Ishikawa (cell line): ENCODE measurements around the gene SLC35G6.
A peak's percentile ranks its signal among the peaks of the same experiment; 100 is the strongest.

ENCODE experiments used
- CEBPB ChIP-seq: IDR thresholded peaks from 2 replicates; pipeline ENCODE4 v1.6.1; 2012
- CREB1 ChIP-seq: IDR thresholded peaks from 2 replicates; pipeline ENCODE4 v1.6.1; 2012; ENCODE audit warnings: low read depth
- EGR1 ChIP-seq: IDR thresholded peaks from 2 replicates; pipeline ENCODE4 v1.6.1; 2012
- EP300 ChIP-seq: IDR thresholded peaks from 2 replicates; pipeline ENCODE4 v1.6.1; 2012; ENCODE audit warnings: borderline replicate concordance
- FOXM1 ChIP-seq: IDR thresholded peaks from 2 replicates; pipeline ENCODE4 v1.6.1; 2012; ENCODE audit warnings: low read depth, borderline replicate concordance
- NFIC ChIP-seq: IDR thresholded peaks from 2 replicates; pipeline ENCODE4 v1.6.1; 2012
- RAD21 ChIP-seq: IDR thresholded peaks from 2 replicates; pipeline ENCODE4 v1.6.1; 2012; ENCODE audit warnings: low read depth
- TAF1 ChIP-seq: IDR thresholded peaks from 2 replicates; pipeline ENCODE4 v1.6.1; 2012; ENCODE audit warnings: low read depth, mild to moderate bottlenecking
- TCF12 ChIP-seq: IDR thresholded peaks from 2 replicates; pipeline ENCODE4 v1.6.1; 2012; ENCODE audit warnings: low read depth
- TEAD4 ChIP-seq: IDR thresholded peaks from 2 replicates; pipeline ENCODE4 v1.6.1; 2012
- USF1 ChIP-seq: IDR thresholded peaks from 2 replicates; pipeline ENCODE4 v1.6.1; 2012
- YY1 ChIP-seq: IDR thresholded peaks from 2 replicates; pipeline ENCODE4 v1.6.1; 2012; ENCODE audit warnings: low read depth
- ZBTB7A ChIP-seq: IDR thresholded peaks from 2 replicates; pipeline ENCODE4 v1.6.1; 2012; ENCODE audit warnings: low read depth
- TF ChIP-seq, protein P1 (sequence below): IDR thresholded peaks from 2 replicates; pipeline ENCODE4 v1.6.1; 2012
- TF ChIP-seq, protein P2 (sequence below): IDR thresholded peaks from 2 replicates; pipeline ENCODE4 v1.6.1; 2012; ENCODE audit warnings: low read depth, mild to moderate bottlenecking

SLC35G6 gene

GRCh38 chr17:7437369-7437863 is 43.8 kb upstream of the SLC35G6 start:
- no peak for TF ChIP-seq YY1
- TF ChIP-seq CREB1, result no peak
- TF ChIP-seq, protein P1, sequence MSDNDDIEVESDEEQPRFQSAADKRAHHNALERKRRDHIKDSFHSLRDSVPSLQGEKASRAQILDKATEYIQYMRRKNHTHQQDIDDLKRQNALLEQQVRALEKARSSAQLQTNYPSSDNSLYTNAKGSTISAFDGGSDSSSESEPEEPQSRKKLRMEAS, result no peak
- TF ChIP-seq TEAD4, result no peak
- TF ChIP-seq EGR1, result no peak
- no peak for TF ChIP-seq TCF12
- TF ChIP-seq NFIC, result no peak
- no peak for TF ChIP-seq CEBPB
- TF ChIP-seq USF1, result no peak
- no peak for TF ChIP-seq FOXM1
- no peak for TF ChIP-seq EP300
- no peak for TF ChIP-seq ZBTB7A
- TF ChIP-seq, protein P2, sequence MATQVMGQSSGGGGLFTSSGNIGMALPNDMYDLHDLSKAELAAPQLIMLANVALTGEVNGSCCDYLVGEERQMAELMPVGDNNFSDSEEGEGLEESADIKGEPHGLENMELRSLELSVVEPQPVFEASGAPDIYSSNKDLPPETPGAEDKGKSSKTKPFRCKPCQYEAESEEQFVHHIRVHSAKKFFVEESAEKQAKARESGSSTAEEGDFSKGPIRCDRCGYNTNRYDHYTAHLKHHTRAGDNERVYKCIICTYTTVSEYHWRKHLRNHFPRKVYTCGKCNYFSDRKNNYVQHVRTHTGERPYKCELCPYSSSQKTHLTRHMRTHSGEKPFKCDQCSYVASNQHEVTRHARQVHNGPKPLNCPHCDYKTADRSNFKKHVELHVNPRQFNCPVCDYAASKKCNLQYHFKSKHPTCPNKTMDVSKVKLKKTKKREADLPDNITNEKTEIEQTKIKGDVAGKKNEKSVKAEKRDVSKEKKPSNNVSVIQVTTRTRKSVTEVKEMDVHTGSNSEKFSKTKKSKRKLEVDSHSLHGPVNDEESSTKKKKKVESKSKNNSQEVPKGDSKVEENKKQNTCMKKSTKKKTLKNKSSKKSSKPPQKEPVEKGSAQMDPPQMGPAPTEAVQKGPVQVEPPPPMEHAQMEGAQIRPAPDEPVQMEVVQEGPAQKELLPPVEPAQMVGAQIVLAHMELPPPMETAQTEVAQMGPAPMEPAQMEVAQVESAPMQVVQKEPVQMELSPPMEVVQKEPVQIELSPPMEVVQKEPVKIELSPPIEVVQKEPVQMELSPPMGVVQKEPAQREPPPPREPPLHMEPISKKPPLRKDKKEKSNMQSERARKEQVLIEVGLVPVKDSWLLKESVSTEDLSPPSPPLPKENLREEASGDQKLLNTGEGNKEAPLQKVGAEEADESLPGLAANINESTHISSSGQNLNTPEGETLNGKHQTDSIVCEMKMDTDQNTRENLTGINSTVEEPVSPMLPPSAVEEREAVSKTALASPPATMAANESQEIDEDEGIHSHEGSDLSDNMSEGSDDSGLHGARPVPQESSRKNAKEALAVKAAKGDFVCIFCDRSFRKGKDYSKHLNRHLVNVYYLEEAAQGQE, result no peak
- TF ChIP-seq TAF1, result no peak
- no peak for TF ChIP-seq RAD21

- TF ChIP-seq EP300 (no peak), USF1 (no peak)
- TF ChIP-seq, protein P1, result no peak
Measured at GRCh38 chr17:7437950-7438614, 43.2 kb upstream of the SLC35G6 start.

GRCh38 chr17:7438656-7439460 is 42.4 kb upstream of the SLC35G6 start:
- TF ChIP-seq EGR1, result no peak
- TF ChIP-seq YY1, result no peak
- TF ChIP-seq RAD21, result no peak
- TF ChIP-seq, protein P2, result no peak
- no peak for TF ChIP-seq TAF1
- no peak for TF ChIP-seq TEAD4
- no peak for TF ChIP-seq USF1
- TF ChIP-seq CREB1, result no peak
- no peak for TF ChIP-seq FOXM1
- TF ChIP-seq, protein P1, result no peak

GRCh38 chr17:7439462-7440112 is 41.7 kb upstream of the SLC35G6 start, which contains the start of gene FGF11:
TSS of gene FGF11 (plus strand) at chr17:7439512. CDS start at chr17:7439621, 109 bp downstream.
- TF ChIP-seq EGR1 (0 out of 2 replicates have a peak, but pooled peaks have one; percentile 12), ZBTB7A (peak; percentile 67), CEBPB (no peak), USF1 (no peak), TCF12 (no peak)
- TF ChIP-seq, protein P2, result peak; percentile 34; the same call in 1 of the 2 replicates
